Glutamatergic neuron (in vitro differentiated cells): ENCODE results near the gene HCRT. TPM values are rescaled to one million over a fixed set of nuclear protein-coding genes. Genes with fewer than 3 reads are reported as not detected.

Source experiments
- DNase-seq: peaks from one replicate; pipeline ENCODE4 v3.0.0; 2022
- H3K27ac Mint-ChIP-seq: one replicate; pipeline ENCODE4 v1.8.0; 2020; ENCODE audit warnings: mild to moderate bottlenecking, mixed read lengths, inconsistent platforms; ENCODE audit not compliant: unreplicated experiment
- H3K27me3 Mint-ChIP-seq: one replicate; pipeline ENCODE4 v1.8.0; 2020; ENCODE audit warnings: mild to moderate bottlenecking, moderate library complexity, mixed read lengths, inconsistent platforms; ENCODE audit not compliant: unreplicated experiment
- H3K36me3 Mint-ChIP-seq: one replicate; pipeline ENCODE4 v1.8.0; 2020; ENCODE audit warnings: mild to moderate bottlenecking, mixed read lengths, inconsistent platforms; ENCODE audit not compliant: unreplicated experiment
- H3K4me1 Mint-ChIP-seq: one replicate; pipeline ENCODE4 v1.8.0; 2020; ENCODE audit warnings: mild to moderate bottlenecking, low read depth, mixed read lengths, inconsistent platforms; ENCODE audit not compliant: unreplicated experiment
- H3K4me3 Mint-ChIP-seq: one replicate; pipeline ENCODE4 v1.8.0; 2020; ENCODE audit warnings: mild to moderate bottlenecking, mixed read lengths, inconsistent platforms; ENCODE audit not compliant: unreplicated experiment
- H3K9me3 Mint-ChIP-seq: one replicate; pipeline ENCODE4 v1.8.0; 2020; ENCODE audit warnings: mild to moderate bottlenecking, moderate library complexity, mixed read lengths, inconsistent platforms; ENCODE audit not compliant: unreplicated experiment
- total RNA-seq: library from RNA; stranded (reverse); fragmentation: NEBNext Ultra II Directional; extraction: Animal tissue kit (Norgen Biotek cat#: 25700); gene quantifications from one replicate; pipeline ENCODE4 v1.2.1, GENCODE V29; 2021; ENCODE audit not compliant: unreplicated experiment
- TF ChIP-seq, protein P1 (sequence below): fragments of 200-600 bp; sonication (generic); IDR thresholded peaks from one replicate; pipeline ENCODE4 v1.5.0; 2021; ENCODE audit not compliant: partially characterized antibody, unreplicated experiment

Gene HCRT
- total RNA-seq, 1 donor from 2014 or later: not detected

GRCh38 chr17:42171831-42172230 is 13.4 kb downstream of the HCRT start:
- H3K36me3 Mint-ChIP-seq: no peaks in the 10 kb centered on the region
- H3K27ac Mint-ChIP-seq: no peak overlapping the region
- no peaks in the 10 kb centered on the region for H3K4me1 Mint-ChIP-seq
- no peak for DNase-seq
- TF ChIP-seq, protein P1, sequence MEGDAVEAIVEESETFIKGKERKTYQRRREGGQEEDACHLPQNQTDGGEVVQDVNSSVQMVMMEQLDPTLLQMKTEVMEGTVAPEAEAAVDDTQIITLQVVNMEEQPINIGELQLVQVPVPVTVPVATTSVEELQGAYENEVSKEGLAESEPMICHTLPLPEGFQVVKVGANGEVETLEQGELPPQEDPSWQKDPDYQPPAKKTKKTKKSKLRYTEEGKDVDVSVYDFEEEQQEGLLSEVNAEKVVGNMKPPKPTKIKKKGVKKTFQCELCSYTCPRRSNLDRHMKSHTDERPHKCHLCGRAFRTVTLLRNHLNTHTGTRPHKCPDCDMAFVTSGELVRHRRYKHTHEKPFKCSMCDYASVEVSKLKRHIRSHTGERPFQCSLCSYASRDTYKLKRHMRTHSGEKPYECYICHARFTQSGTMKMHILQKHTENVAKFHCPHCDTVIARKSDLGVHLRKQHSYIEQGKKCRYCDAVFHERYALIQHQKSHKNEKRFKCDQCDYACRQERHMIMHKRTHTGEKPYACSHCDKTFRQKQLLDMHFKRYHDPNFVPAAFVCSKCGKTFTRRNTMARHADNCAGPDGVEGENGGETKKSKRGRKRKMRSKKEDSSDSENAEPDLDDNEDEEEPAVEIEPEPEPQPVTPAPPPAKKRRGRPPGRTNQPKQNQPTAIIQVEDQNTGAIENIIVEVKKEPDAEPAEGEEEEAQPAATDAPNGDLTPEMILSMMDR: no peak
- H3K27me3 Mint-ChIP-seq: peaks cover 28% of the 10 kb centered on the region
- peaks cover 2% of the 10 kb centered on the region for H3K9me3 Mint-ChIP-seq
- no peak overlapping the region for H3K4me3 Mint-ChIP-seq

DNA sequence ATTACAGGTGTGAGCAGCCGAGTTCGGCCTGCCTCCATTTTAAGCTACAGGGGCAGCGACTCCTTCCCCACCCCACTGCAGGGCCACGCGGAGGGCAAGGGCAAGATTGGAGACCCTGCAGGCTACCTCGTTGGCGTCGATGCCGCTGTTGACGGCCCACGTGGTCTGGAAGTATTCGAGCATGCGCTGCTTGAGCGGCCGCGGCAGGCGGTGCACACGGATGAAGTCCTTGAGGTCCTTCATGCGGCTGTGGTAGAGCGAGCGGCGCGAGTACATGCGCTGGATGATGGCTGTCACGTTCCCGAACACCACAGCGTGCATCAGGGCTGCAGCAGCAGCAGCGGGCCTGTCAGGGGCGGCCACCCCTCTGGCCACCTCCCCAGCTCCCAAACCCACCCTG is 15.9 kb downstream of the HCRT start:
- Mint-ChIP-seq H3K27me3 (peaks cover 20% of the 10 kb centered on the region), H3K4me3 (no peak overlapping the region)

GRCh38 chr17:42167807-42168206 is 17.4 kb downstream of the HCRT start:
- Mint-ChIP-seq H3K36me3 (no peaks in the 10 kb centered on the region), H3K27ac (no peak overlapping the region), H3K27me3 (peaks cover 20% of the 10 kb centered on the region), H3K4me3 (no peak overlapping the region), H3K9me3 (no peaks in the 10 kb centered on the region), H3K4me1 (no peaks in the 10 kb centered on the region)
- DNase-seq: no peak
- TF ChIP-seq, protein P1: no peak

More for the DNA sequence above, 15.9 kb downstream of the HCRT start:
- no peak overlapping the region for H3K27ac Mint-ChIP-seq
- no peaks in the 10 kb centered on the region for H3K4me1 Mint-ChIP-seq
- H3K9me3 Mint-ChIP-seq: no peaks in the 10 kb centered on the region
- no peak for DNase-seq
- H3K36me3 Mint-ChIP-seq: no peaks in the 10 kb centered on the region
- TF ChIP-seq, protein P1: no peak

DNA sequence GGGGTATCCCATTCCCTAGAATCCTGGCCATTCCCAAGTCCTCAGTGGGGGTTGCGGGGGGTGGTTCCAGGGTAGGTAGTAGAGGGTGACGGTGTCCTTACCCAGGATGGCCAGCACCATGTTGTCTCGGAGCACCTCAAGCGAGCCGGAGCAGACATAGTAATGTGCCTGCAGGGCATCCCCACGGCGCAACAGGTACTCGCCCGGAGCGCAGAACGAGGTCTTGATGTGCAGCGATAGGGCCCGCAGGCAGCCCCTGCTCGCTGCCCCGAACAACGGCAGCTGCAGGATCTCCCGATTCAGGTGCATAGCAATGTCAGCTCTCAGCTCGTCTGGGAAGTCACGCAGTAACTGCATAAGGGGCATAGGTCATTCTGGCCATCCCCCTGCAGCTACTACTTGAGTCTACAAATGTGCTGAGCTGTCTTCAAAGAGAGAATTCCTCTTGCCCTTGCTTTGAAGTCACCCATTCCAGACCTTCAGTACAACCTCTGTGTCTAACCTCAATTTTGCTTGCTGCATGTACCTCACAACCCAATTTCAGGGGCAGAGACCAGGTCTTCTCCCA is 19.0 kb downstream of the HCRT start:
- peak overlapping the region; percentile 48 for H3K27ac Mint-ChIP-seq
- TF ChIP-seq, protein P1: no peak
- H3K27me3 Mint-ChIP-seq: peaks cover 20% of the 10 kb centered on the region
- no peak overlapping the region for H3K4me3 Mint-ChIP-seq
- no peak for DNase-seq
- no peaks in the 10 kb centered on the region for H3K36me3 Mint-ChIP-seq
- peaks cover 2% of the 10 kb centered on the region for H3K9me3 Mint-ChIP-seq
- H3K4me1 Mint-ChIP-seq: peaks cover 3% of the 10 kb centered on the region

- H3K27ac Mint-ChIP-seq: no peak overlapping the region
- H3K9me3 Mint-ChIP-seq: peaks cover 2% of the 10 kb centered on the region
- peaks cover 3% of the 10 kb centered on the region for H3K4me1 Mint-ChIP-seq
Measured at GRCh38 chr17:42165751-42166150, 19.5 kb downstream of the HCRT start.

More at GRCh38 chr17:42165751-42166150, 19.5 kb downstream of the HCRT start:
- TF ChIP-seq, protein P1: no peak
- no peak for DNase-seq
- Mint-ChIP-seq H3K4me3 (no peak overlapping the region), H3K27me3 (peaks cover 18% of the 10 kb centered on the region), H3K36me3 (no peaks in the 10 kb centered on the region)
